ENCODE measurements around the gene FRMD5. TPM values are rescaled to one million over a fixed set of nuclear protein-coding genes. Genes with fewer than 3 reads are reported as not detected.

FRMD5 gene
- total RNA-seq, 1 experiment from 2014 or later = 3.9 TPM

GRCh38 chr15:43873651-43874050 lies 321.4 kb downstream of the FRMD5 start:
- peaks cover 5 to 37% (median 16%) of the 10 kb centered on the region in 3 experiments; a peak in 6 of 7 replicates for H3K36me3 Mint-ChIP-seq (ENCODE audit: insufficient read depth in 1 of 3, low read depth in 3 of 3)
- H3K4ac ChIP-seq (ENCODE audit: low read depth, low read length) = no peak overlapping the region
- no peak overlapping the region for H2BK15ac ChIP-seq (ENCODE audit: low read depth, low read length)
- H3K27me3 Mint-ChIP-seq (ENCODE audit: low read depth) = no peaks in the 10 kb centered on the region
- no peaks in the 10 kb centered on the region for H3K27me3 ChIP-seq (ENCODE audit: insufficient read depth, low read length)
- H2BK5ac ChIP-seq (ENCODE audit: insufficient read length, low read length) = no peak overlapping the region
- no peak overlapping the region for H3K56ac ChIP-seq (ENCODE audit: insufficient read length, low read depth, low read length)
- no peak overlapping the region for H3K9ac ChIP-seq (ENCODE audit: extremely low read depth, insufficient read length, low read length)
- H2AK5ac ChIP-seq (ENCODE audit: insufficient read length, low read length) = no peak overlapping the region
- H3K27ac Mint-ChIP-seq = 0 out of 7 replicates have a peak overlapping the region, but pooled peaks of 1 of the 3 experiments have one; percentile 49
- no peak overlapping the region for H3K4me3 Mint-ChIP-seq
- no peak overlapping the region for H3T11ph ChIP-seq (ENCODE audit: low read length)
- H3K4me1 ChIP-seq (ENCODE audit: insufficient read depth, low read length) = no peaks in the 10 kb centered on the region
- no peaks in the 10 kb centered on the region for H3K9me3 ChIP-seq (ENCODE audit: control insufficient read depth, low read depth, low read length)
- no peak overlapping the region for H3K23ac ChIP-seq (ENCODE audit: insufficient read length, low read depth, low read length)
- H3K79me2 ChIP-seq (ENCODE audit: insufficient read depth, low read length) = no peaks in the 10 kb centered on the region
- no peak for TF ChIP-seq CTCF (conservative IDR thresholded peaks at IDR 0.05)
- DNase-seq = no peak
- H3K18ac ChIP-seq (ENCODE audit: insufficient read length, low read depth, low read length) = no peak overlapping the region
- H4K91ac ChIP-seq (ENCODE audit: insufficient read length, low read depth, low read length) = no peak overlapping the region
- H4K5ac ChIP-seq (ENCODE audit: insufficient read length, low read depth, low read length) = no peak overlapping the region
- no peak overlapping the region for H3K4me2 ChIP-seq (ENCODE audit: insufficient read depth, insufficient read length, low read length)
- no peaks in the 10 kb centered on the region for H3K79me1 ChIP-seq (ENCODE audit: insufficient read depth, low read depth, low read length, poor library complexity, severe bottlenecking)
- no peak overlapping the region for H3K27ac ChIP-seq (ENCODE audit: insufficient read length, low read depth, low read length)
- WGBS (ENCODE audit: extremely low coverage, insufficient read length, low lambda C conversion rate) = no CpG with 5 or more reads among the region's 10 CpGs
- no peaks in the 10 kb centered on the region for H3K9me3 Mint-ChIP-seq
- no peak overlapping the region for H4K8ac ChIP-seq (replicated peaks; ENCODE audit: insufficient read length, low read depth, low read length)
- no peak overlapping the region for H3K14ac ChIP-seq (ENCODE audit: insufficient read depth, low read length)
- H2BK120ac ChIP-seq (ENCODE audit: low read depth, low read length, poor library complexity, severe bottlenecking) = no peak overlapping the region
- no peaks in the 10 kb centered on the region for H3K23me2 ChIP-seq (ENCODE audit: insufficient read length, low read depth, low read length, poor library complexity, severe bottlenecking)
- H2BK20ac ChIP-seq (ENCODE audit: low read depth, low read length, poor library complexity, severe bottlenecking) = no peak overlapping the region
- no peaks in the 10 kb centered on the region for H4K20me1 ChIP-seq (ENCODE audit: control insufficient read depth, insufficient read depth, insufficient read length)
- no peak overlapping the region for H2BK12ac ChIP-seq (ENCODE audit: insufficient read length, low read depth, low read length)
- no peak overlapping the region for H2AFZ ChIP-seq (ENCODE audit: low read length)
- no peaks in the 10 kb centered on the region for H3K4me1 Mint-ChIP-seq
